GM23248 (cell line): ENCODE results near the gene LIFR. TPM values are rescaled to one million over a fixed set of nuclear protein-coding genes. Genes with fewer than 3 reads are reported as not detected.

Source experiments
- DNase-seq: peaks from one replicate; pipeline ENCODE4 v3.0.0-alpha.2; 2015
- H2AFZ ChIP-seq: fragments of 200-600 bp; sonication (generic); 2 replicates; pipeline ENCODE4 v1.6.1; 2016; ENCODE audit warnings: antibody characterized with exemption
- H3F3A ChIP-seq: fragments of 200-600 bp; sonication (generic); 2 replicates; pipeline ENCODE4 v1.6.1; 2016; ENCODE audit warnings: mild to moderate bottlenecking, antibody characterized with exemption, mixed run types; ENCODE audit not compliant: insufficient read depth
- H3K27ac ChIP-seq: fragments of 200-600 bp; sonication (generic); 2 replicates; pipeline ENCODE4 v1.5.1; 2016; ENCODE audit warnings: mild to moderate bottlenecking
- H3K27me3 ChIP-seq: fragments of 200-600 bp; sonication (generic); replicated peaks from 2 replicates; pipeline ENCODE4 v1.6.1; 2016; ENCODE audit warnings: mild to moderate bottlenecking; ENCODE audit not compliant: insufficient read depth
- H3K36me3 ChIP-seq: fragments of 200-600 bp; sonication (generic); 2 replicates; pipeline ENCODE4 v1.6.1; 2016; ENCODE audit warnings: low read depth, mild to moderate bottlenecking
- H3K4me1 ChIP-seq: fragments of 200-600 bp; sonication (generic); 2 replicates; pipeline ENCODE4 v1.6.1; 2016; ENCODE audit warnings: mild to moderate bottlenecking; ENCODE audit not compliant: insufficient read depth
- H3K4me2 ChIP-seq: fragments of 200-600 bp; sonication (generic); one replicate; pipeline ENCODE4 v1.6.1; 2016; ENCODE audit warnings: mild to moderate bottlenecking; ENCODE audit not compliant: unreplicated experiment
- H3K4me3 ChIP-seq: fragments of 200-600 bp; sonication (generic); 2 replicates; pipeline ENCODE4 v1.5.1; 2016; ENCODE audit warnings: mild to moderate bottlenecking
- H3K79me2 ChIP-seq: fragments of 200-600 bp; sonication (generic); 2 replicates; pipeline ENCODE4 v1.6.1; 2016; ENCODE audit warnings: mild to moderate bottlenecking; ENCODE audit not compliant: insufficient read depth
- H3K9ac ChIP-seq: fragments of 200-600 bp; sonication (generic); 2 replicates; pipeline ENCODE4 v1.6.1; 2016; ENCODE audit warnings: mild to moderate bottlenecking
- H3K9me2 ChIP-seq: fragments of 200-600 bp; sonication (generic); 2 replicates; pipeline ENCODE4 v1.6.1; 2016; ENCODE audit warnings: mixed run types, mild to moderate bottlenecking, moderate library complexity; ENCODE audit not compliant: insufficient read depth
- H3K9me3 ChIP-seq: fragments of 200-600 bp; sonication (generic); one replicate; pipeline ENCODE4 v1.6.1; 2017; ENCODE audit warnings: low read depth
- H4K20me1 ChIP-seq: fragments of 200-600 bp; sonication (generic); 2 replicates; pipeline ENCODE4 v1.6.0; 2016; ENCODE audit not compliant: insufficient read depth
- EZH2 ChIP-seq: fragments of 200-600 bp; sonication (generic); IDR thresholded peaks from 2 replicates; pipeline ENCODE4 v1.6.1; 2018; ENCODE audit warnings: antibody characterized with exemption, mild to moderate bottlenecking; ENCODE audit not compliant: insufficient read depth, poor library complexity, severe bottlenecking
- EZH2phosphoT487 ChIP-seq: fragments of 200-600 bp; sonication (generic); IDR thresholded peaks from 2 replicates; pipeline ENCODE4 v1.6.1; 2018; ENCODE audit warnings: antibody characterized with exemption, moderate library complexity, mild to moderate bottlenecking, low read depth; ENCODE audit not compliant: insufficient read depth
- WGBS, 2 experiments: methylation state at CpG; one replicate each; pipeline ENCODE4 v1.1.6; 2015 to 2017; ENCODE audit warnings: low lambda C conversion rate in 2 of 2, low coverage in 1 of 2; ENCODE audit errors: missing lambda C conversion rate in 2 of 2; 5-methylcytosine and 5-hydroxymethylcytosine counted together
- in situ Hi-C: fragments of 300-500 bp; cut with MboI; formaldehyde crosslinking; loops from 2 replicates; pipeline ENCODE4 v1.15.0; 2020
- polyA plus RNA-seq: library from polyadenylated mRNA; unstranded; fragments of >200 nt; fragmentation: Nextera tagmentation; extraction: Ambion mirVana; gene quantifications from 2 replicates; pipeline ENCODE4 v1.2.1, GENCODE V29; 2016
- total RNA-seq: library from RNA; depleted of rRNA; stranded (reverse); fragments of >200 nt; shearing (Covaris generic); gene quantifications from 2 replicates; pipeline ENCODE4 v1.2.3, GENCODE V29; 2014

The LIFR gene
- total and polyA plus RNA-seq, 2 experiments from 2014 or later = 6.9 to 8.1 TPM

DNA sequence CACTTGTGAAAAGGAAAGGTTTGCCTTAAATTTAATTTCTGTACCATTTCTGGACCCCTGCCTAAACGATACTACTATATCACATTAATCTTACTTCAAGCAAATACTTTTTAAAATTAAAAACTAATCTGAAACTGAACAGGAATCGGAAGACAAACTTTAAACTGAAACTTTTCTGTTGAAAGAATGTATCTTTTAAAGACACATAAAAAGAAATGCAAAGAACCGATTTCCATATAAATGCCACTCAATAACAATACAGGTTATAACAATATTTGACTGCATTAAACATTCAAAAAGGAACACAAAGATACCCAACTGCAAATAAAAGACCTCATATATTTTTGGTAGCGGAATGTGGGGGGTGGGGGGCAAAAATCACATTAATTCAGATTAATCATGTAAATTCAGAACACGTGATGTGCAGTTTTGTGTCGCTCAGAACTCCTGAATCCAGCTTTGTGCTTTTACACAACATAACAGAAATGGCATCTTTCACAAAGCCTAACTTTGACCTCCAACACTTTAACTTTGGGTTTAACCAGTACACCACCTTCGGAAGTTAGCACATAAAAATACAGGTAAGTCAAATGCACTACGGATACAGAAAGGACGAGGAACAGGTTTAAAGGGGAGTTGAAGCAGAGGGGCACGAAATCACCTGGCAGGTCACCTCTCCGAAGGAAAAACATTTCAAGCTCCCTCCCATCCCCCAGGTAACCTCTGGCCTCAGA lies 925 bp downstream of the LIFR start:
- in situ Hi-C loops = loop anchor here (10.0 kb wide), 2 partner anchors 121 to 249 kb away; no protein-coding TSS in a partner anchor
- Histone ChIP-seq H3K27me3 (no peaks in the 10 kb centered on the region), H3K36me3 (no peaks in the 10 kb centered on the region), H4K20me1 (no peaks in the 10 kb centered on the region), H3K27ac (no peak overlapping the region), H3K4me1 (peaks cover 14% of the 10 kb centered on the region; the same call in 1 of the 2 replicates), H3K4me2 (peak overlapping the region; percentile 95), H3K9me2 (no peaks in the 10 kb centered on the region), H2AFZ (peak overlapping the region; percentile 70), H3K9ac (peak overlapping the region; percentile 68), H3K4me3 (peak overlapping the region; percentile 87), H3K9me3 (no peaks in the 10 kb centered on the region), H3K79me2 (no peaks in the 10 kb centered on the region), H3F3A (peaks cover 18% of the 10 kb centered on the region)
- peak; percentile 21 for DNase-seq
- WGBS, 2 experiments = 10 to 12% methylated on average over 11 of the region's 11 CpGs
- TF ChIP-seq EZH2 (no peak), EZH2phosphoT487 (no peak)

DNA sequence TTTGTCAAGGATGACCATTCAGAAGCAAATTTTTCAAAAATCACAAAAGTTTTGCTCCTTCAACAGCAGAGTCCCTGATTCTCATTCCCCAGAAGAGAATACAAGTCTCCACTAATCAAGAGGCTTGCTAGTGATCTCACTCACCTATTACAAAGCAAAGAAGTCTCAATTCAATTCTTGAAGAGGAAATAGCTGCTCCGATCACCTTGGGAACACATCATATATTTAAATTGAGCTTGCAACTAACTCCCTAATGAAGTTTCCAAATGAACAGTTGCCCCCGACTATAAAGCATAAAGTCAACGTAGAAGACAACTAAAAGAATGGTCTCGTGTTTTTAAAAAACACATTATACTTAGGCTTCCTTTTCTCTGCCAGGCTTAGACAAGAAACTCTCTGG lies 1.6 kb downstream of the LIFR start:
- no peak overlapping the region for H3K9ac ChIP-seq
- H3K9me2 ChIP-seq = no peaks in the 10 kb centered on the region
- in situ Hi-C loops = loop anchor here (10.0 kb wide), 2 partner anchors 120 to 250 kb away; no protein-coding TSS in a partner anchor
- TF ChIP-seq EZH2 (no peak), EZH2phosphoT487 (no peak)
- H3K4me3 ChIP-seq = peak overlapping the region; percentile 87
- 43 to 44% methylated on average over 4 of the region's 4 CpGs for WGBS, 2 experiments
- H4K20me1 ChIP-seq = no peaks in the 10 kb centered on the region
- H3F3A ChIP-seq = peaks cover 18% of the 10 kb centered on the region
- no peak for DNase-seq
- peak overlapping the region; percentile 70 for H2AFZ ChIP-seq
- no peaks in the 10 kb centered on the region for H3K9me3 ChIP-seq
- peak overlapping the region; percentile 95 for H3K4me2 ChIP-seq
- no peaks in the 10 kb centered on the region for H3K27me3 ChIP-seq
- H3K27ac ChIP-seq = no peak overlapping the region
- H3K36me3 ChIP-seq = no peaks in the 10 kb centered on the region
- H3K79me2 ChIP-seq = no peaks in the 10 kb centered on the region
- peaks cover 20% of the 10 kb centered on the region for H3K4me1 ChIP-seq

- Histone ChIP-seq H3K9ac (no peak overlapping the region), H3K4me2 (no peak overlapping the region), H3K4me3 (no peak overlapping the region), H4K20me1 (no peaks in the 10 kb centered on the region), H3K9me3 (no peaks in the 10 kb centered on the region), H3K79me2 (no peaks in the 10 kb centered on the region), H3K27me3 (no peaks in the 10 kb centered on the region), H3K27ac (no peak overlapping the region), H3K36me3 (no peaks in the 10 kb centered on the region), H3F3A (peaks cover 18% of the 10 kb centered on the region), H3K4me1 (peaks cover 25% of the 10 kb centered on the region), H2AFZ (no peak overlapping the region), H3K9me2 (no peaks in the 10 kb centered on the region)
- DNase-seq = no peak
- in situ Hi-C loops = loop anchor here (10.0 kb wide), 2 partner anchors 120 to 250 kb away; no protein-coding TSS in a partner anchor
- 88 to 95% methylated on average over 3 of the region's 3 CpGs for WGBS, 2 experiments
- TF ChIP-seq EZH2phosphoT487 (no peak), EZH2 (no peak)
Measured at GRCh38 chr5:38554403-38554802, 2.0 kb downstream of the LIFR start.

- Histone ChIP-seq H3K9ac (no peak overlapping the region), H3K27me3 (no peaks in the 10 kb centered on the region), H3K9me3 (no peaks in the 10 kb centered on the region), H3K9me2 (no peaks in the 10 kb centered on the region), H4K20me1 (no peaks in the 10 kb centered on the region), H3K4me3 (no peak overlapping the region), H3F3A (peaks cover 18% of the 10 kb centered on the region), H3K36me3 (no peaks in the 10 kb centered on the region), H3K27ac (no peak overlapping the region), H3K79me2 (peaks cover 9% of the 10 kb centered on the region; the same call in 1 of the 2 replicates), H2AFZ (no peak overlapping the region), H3K4me2 (no peak overlapping the region), H3K4me1 (peaks cover 36% of the 10 kb centered on the region)
- in situ Hi-C loops = loop anchor here (10.0 kb wide), 2 partner anchors 118 to 252 kb away; no protein-coding TSS in a partner anchor
- no peak for DNase-seq
- TF ChIP-seq EZH2 = no peak
- no peak for TF ChIP-seq EZH2phosphoT487
- 82 to 88% methylated on average over 2 of the region's 2 CpGs for WGBS, 2 experiments
Measured at GRCh38 chr5:38553001-38553521, 3.4 kb downstream of the LIFR start.
